Ishikawa (cell line): ENCODE measurements around the gene CYP2W1.

Source experiments
- CREB1 ChIP-seq: IDR thresholded peaks from 2 replicates; pipeline ENCODE4 v1.6.1; 2012; ENCODE audit warnings: low read depth
- EGR1 ChIP-seq: IDR thresholded peaks from 2 replicates; pipeline ENCODE4 v1.6.1; 2012
- EP300 ChIP-seq: IDR thresholded peaks from 2 replicates; pipeline ENCODE4 v1.6.1; 2012; ENCODE audit warnings: borderline replicate concordance
- FOXM1 ChIP-seq: IDR thresholded peaks from 2 replicates; pipeline ENCODE4 v1.6.1; 2012; ENCODE audit warnings: low read depth, borderline replicate concordance
- MAX ChIP-seq: IDR thresholded peaks from 2 replicates; pipeline ENCODE4 v1.6.1; 2012
- NFIC ChIP-seq: IDR thresholded peaks from 2 replicates; pipeline ENCODE4 v1.6.1; 2012
- RAD21 ChIP-seq: IDR thresholded peaks from 2 replicates; pipeline ENCODE4 v1.6.1; 2012; ENCODE audit warnings: low read depth
- REST ChIP-seq: IDR thresholded peaks from 2 replicates; pipeline ENCODE4 v1.6.1; 2012; ENCODE audit warnings: low read depth, mild to moderate bottlenecking
- TAF1 ChIP-seq: IDR thresholded peaks from 2 replicates; pipeline ENCODE4 v1.6.1; 2012; ENCODE audit warnings: low read depth, mild to moderate bottlenecking
- TCF12 ChIP-seq: IDR thresholded peaks from 2 replicates; pipeline ENCODE4 v1.6.1; 2012; ENCODE audit warnings: low read depth
- TEAD4 ChIP-seq: IDR thresholded peaks from 2 replicates; pipeline ENCODE4 v1.6.1; 2012
- USF1 ChIP-seq: IDR thresholded peaks from 2 replicates; pipeline ENCODE4 v1.6.1; 2012
- YY1 ChIP-seq: IDR thresholded peaks from 2 replicates; pipeline ENCODE4 v1.6.1; 2012; ENCODE audit warnings: low read depth
- ZBTB7A ChIP-seq: IDR thresholded peaks from 2 replicates; pipeline ENCODE4 v1.6.1; 2012; ENCODE audit warnings: low read depth

- TF ChIP-seq ZBTB7A (no peak), TEAD4 (no peak), TAF1 (no peak), REST (no peak), NFIC (no peak), MAX (no peak), USF1 (no peak), YY1 (no peak), RAD21 (no peak), FOXM1 (no peak), EP300 (no peak), TCF12 (no peak), EGR1 (no peak), CREB1 (no peak)
These were observed 46.9 kb downstream of the CYP2W1 start for GRCh38 chr7:1029637-1030443.
